IPS DF 6.9 (cell line): ENCODE results near the gene ARNT2.

Experiments
- DNase-seq: peaks from one replicate; pipeline ENCODE4 v3.0.0-alpha.2; 2013; ENCODE audit warnings: low read depth, low spot score
- H3K27ac ChIP-seq: one replicate; pipeline ENCODE4 v1.5.1; 2013; ENCODE audit warnings: low read length, control low read depth
- H3K27me3 ChIP-seq: 2 replicates; pipeline ENCODE4 v1.6.1; 2013; ENCODE audit warnings: mild to moderate bottlenecking, low read length; ENCODE audit not compliant: control insufficient read depth, insufficient read depth
- H3K36me3 ChIP-seq: 2 replicates; pipeline ENCODE4 v1.6.1; 2013; ENCODE audit warnings: low read length; ENCODE audit not compliant: control insufficient read depth, insufficient read depth
- H3K4me1 ChIP-seq: 2 replicates; pipeline ENCODE4 v1.6.1; 2013; ENCODE audit warnings: low read length; ENCODE audit not compliant: control insufficient read depth, insufficient read depth
- H3K4me3 ChIP-seq: 2 replicates; pipeline ENCODE4 v1.5.1; 2013; ENCODE audit warnings: mild to moderate bottlenecking, low read length
- H3K9me3 ChIP-seq: 2 replicates; pipeline ENCODE4 v1.6.1; 2013; ENCODE audit warnings: low read length, inconsistent platforms; ENCODE audit not compliant: control insufficient read depth, insufficient read depth
- WGBS: extraction: QIAGEN DNeasy Blood & Tissue Kit; methylation state at CpG from one replicate; pipeline ENCODE4 v1.1.7; 2013; ENCODE audit warnings: mixed read lengths, missing lambda C conversion rate; ENCODE audit not compliant: insufficient read length, insufficient coverage; 5-methylcytosine and 5-hydroxymethylcytosine counted together

ARNT2 gene

GRCh38 chr15:80490431-80490990 is 86.3 kb downstream of the ARNT2 start:
- no peak for DNase-seq
- Histone ChIP-seq H3K4me3 (no peak overlapping the region), H3K9me3 (no peaks in the 10 kb centered on the region), H3K27ac (no peak overlapping the region), H3K27me3 (no peaks in the 10 kb centered on the region), H3K4me1 (no peaks in the 10 kb centered on the region), H3K36me3 (no peaks in the 10 kb centered on the region)
- WGBS: no CpG with 5 or more reads among the region's 9 CpGs

- no peak overlapping the region for H3K4me3 ChIP-seq
- H3K36me3 ChIP-seq: no peaks in the 10 kb centered on the region
- no peak overlapping the region for H3K27ac ChIP-seq
- no peaks in the 10 kb centered on the region for H3K9me3 ChIP-seq
- no peaks in the 10 kb centered on the region for H3K27me3 ChIP-seq
- no peaks in the 10 kb centered on the region for H3K4me1 ChIP-seq
- no peak for DNase-seq
- no CpG with 5 or more reads among the region's 7 CpGs for WGBS
Measured at GRCh38 chr15:80491163-80491847, 87.1 kb downstream of the ARNT2 start.

- no peak for DNase-seq
- H3K36me3 ChIP-seq: no peaks in the 10 kb centered on the region
- no peaks in the 10 kb centered on the region for H3K27me3 ChIP-seq
- H3K27ac ChIP-seq: no peak overlapping the region
- no peak overlapping the region for H3K4me3 ChIP-seq
- no peaks in the 10 kb centered on the region for H3K4me1 ChIP-seq
- WGBS: no CpG with 5 or more reads among the region's 2 CpGs
- H3K9me3 ChIP-seq: no peaks in the 10 kb centered on the region
Measured at GRCh38 chr15:80492409-80492808, 88.2 kb downstream of the ARNT2 start.

- no peaks in the 10 kb centered on the region for H3K9me3 ChIP-seq
- no peaks in the 10 kb centered on the region for H3K27me3 ChIP-seq
- WGBS: no CpG with 5 or more reads among the region's 3 CpGs
- H3K36me3 ChIP-seq: no peaks in the 10 kb centered on the region
- no peak for DNase-seq
- no peaks in the 10 kb centered on the region for H3K4me1 ChIP-seq
- no peak overlapping the region for H3K4me3 ChIP-seq
- no peak overlapping the region for H3K27ac ChIP-seq
Measured at GRCh38 chr15:80492874-80493273, 88.7 kb downstream of the ARNT2 start.

GRCh38 chr15:80494351-80494751 is 90.2 kb downstream of the ARNT2 start:
- Histone ChIP-seq H3K36me3 (no peaks in the 10 kb centered on the region), H3K27ac (no peak overlapping the region), H3K4me3 (no peak overlapping the region), H3K4me1 (no peaks in the 10 kb centered on the region), H3K27me3 (no peaks in the 10 kb centered on the region), H3K9me3 (no peaks in the 10 kb centered on the region)
- WGBS: no CpG with 5 or more reads among the region's 5 CpGs
- DNase-seq: no peak

- WGBS: no CpG with 5 or more reads among the region's 3 CpGs
- Histone ChIP-seq H3K4me3 (no peak overlapping the region), H3K27me3 (no peaks in the 10 kb centered on the region), H3K4me1 (no peaks in the 10 kb centered on the region), H3K9me3 (no peaks in the 10 kb centered on the region), H3K27ac (no peak overlapping the region), H3K36me3 (no peaks in the 10 kb centered on the region)
- no peak for DNase-seq
Measured at GRCh38 chr15:80494756-80495155, 90.6 kb downstream of the ARNT2 start.

- WGBS: no CpG with 5 or more reads among the region's 2 CpGs
- Histone ChIP-seq H3K27ac (no peak overlapping the region), H3K27me3 (no peaks in the 10 kb centered on the region), H3K4me3 (no peak overlapping the region), H3K36me3 (no peaks in the 10 kb centered on the region), H3K4me1 (no peaks in the 10 kb centered on the region), H3K9me3 (no peaks in the 10 kb centered on the region)
- no peak for DNase-seq
Measured at GRCh38 chr15:80495401-80495942, 91.3 kb downstream of the ARNT2 start.

- Histone ChIP-seq H3K9me3 (no peaks in the 10 kb centered on the region), H3K27ac (no peak overlapping the region), H3K36me3 (no peaks in the 10 kb centered on the region), H3K4me3 (no peak overlapping the region), H3K27me3 (no peaks in the 10 kb centered on the region), H3K4me1 (no peaks in the 10 kb centered on the region)
- WGBS: no CpG with 5 or more reads among the region's 2 CpGs
- no peak for DNase-seq
Measured at GRCh38 chr15:80496096-80496495, 91.9 kb downstream of the ARNT2 start.

- no CpG with 5 or more reads among the region's 1 CpG for WGBS
- Histone ChIP-seq H3K27me3 (no peaks in the 10 kb centered on the region), H3K36me3 (no peaks in the 10 kb centered on the region), H3K4me1 (no peaks in the 10 kb centered on the region), H3K27ac (no peak overlapping the region), H3K4me3 (no peak overlapping the region), H3K9me3 (no peaks in the 10 kb centered on the region)
- no peak for DNase-seq
Measured at GRCh38 chr15:80497221-80497620, 93.0 kb downstream of the ARNT2 start.

GRCh38 chr15:80498652-80499051 is 94.5 kb downstream of the ARNT2 start:
- Histone ChIP-seq H3K4me3 (no peak overlapping the region), H3K27ac (no peak overlapping the region), H3K27me3 (no peaks in the 10 kb centered on the region), H3K9me3 (no peaks in the 10 kb centered on the region), H3K4me1 (no peaks in the 10 kb centered on the region), H3K36me3 (no peaks in the 10 kb centered on the region)
- DNase-seq: no peak
- WGBS: no CpG with 5 or more reads among the region's 4 CpGs

- no peaks in the 10 kb centered on the region for H3K4me1 ChIP-seq
- H3K9me3 ChIP-seq: no peaks in the 10 kb centered on the region
- no CpG with 5 or more reads among the region's 1 CpG for WGBS
- no peaks in the 10 kb centered on the region for H3K36me3 ChIP-seq
- no peaks in the 10 kb centered on the region for H3K27me3 ChIP-seq
- no peak for DNase-seq
- H3K27ac ChIP-seq: no peak overlapping the region
- no peak overlapping the region for H3K4me3 ChIP-seq
Measured at GRCh38 chr15:80500021-80500420, 95.8 kb downstream of the ARNT2 start.
